Ovary (tissue), 9 donors: ENCODE data around the gene LIMA1. TPM values are rescaled to one million over a fixed set of nuclear protein-coding genes. Genes with fewer than 3 reads are reported as not detected.

ENCODE experiments used
- DNase-seq, 5 donors: peaks; one replicate each; pipeline ENCODE4 v3.0.0-alpha.2; 2019 to 2020
- H3K27ac ChIP-seq, 2 donors: fragments of 200-600 bp; one replicate each; pipeline versions ENCODE4 v1.5.1 to v1.8.0; 2019 to 2022
- H3K27me3 ChIP-seq: fragments of 200-600 bp; one replicate; pipeline ENCODE4 v1.8.0; 2022
- H3K36me3 ChIP-seq: fragments of 200-600 bp; sonication (generic); one replicate; pipeline ENCODE4 v1.5.1; 2019
- H3K4me1 ChIP-seq: one replicate; pipeline ENCODE4 v1.8.1; 2013; ENCODE audit warnings: mild to moderate bottlenecking, moderate library complexity; ENCODE audit not compliant: insufficient read depth
- H3K4me3 ChIP-seq: fragments of 200-600 bp; sonication (generic); one replicate; pipeline ENCODE4 v1.5.1; 2017
- H3K9me3 ChIP-seq, 2 donors: fragments of 200-600 bp in 1 of 2; sonication (generic) in 1 of 2; one replicate each; pipeline versions ENCODE4 v1.5.1 to v1.8.1; 2013 to 2019; ENCODE audit warnings: mild to moderate bottlenecking in 1 of 2, moderate library complexity in 1 of 2
- EP300 ChIP-seq: sonication (generic); formaldehyde crosslinking; IDR thresholded peaks from one replicate; pipeline ENCODE4 v1.6.1; 2017; ENCODE audit warnings: antibody characterized with exemption
- POLR2A ChIP-seq: fragments of 450-650 bp; IDR thresholded peaks from one replicate; pipeline ENCODE4 v1.6.1; 2017; ENCODE audit warnings: antibody characterized with exemption, mild to moderate bottlenecking, moderate library complexity
- WGBS, 3 donors: extraction: QIAGEN DNeasy Blood & Tissue Kit in 1 of 3; methylation state at CpG; one replicate each; pipeline versions ENCODE4 v1.1.5 to v1.1.7; 2013 to 2017; 5-methylcytosine and 5-hydroxymethylcytosine counted together
- intact Hi-C, 4 donors: fragments of 100-400 bp; cut with DNase I; formaldehyde crosslinking; loops; one replicate each; pipeline versions ENCODE4 v1.11.0 to v1.15.1; 2022 to 2023
- polyA plus RNA-seq, 2 donors: library from polyadenylated mRNA; stranded (reverse); fragments of 200-250 nt in 1 of 2; fragments of 350-450 nt in 1 of 2; fragmentation: Illumina TruSeq in 1 of 2; extraction: RNeasy Lipid Tissue Mini Kit (QIAGEN cat#74804) in 1 of 2; gene quantifications; one replicate each; pipeline ENCODE4 v1.2.3, GENCODE V29; 2013 to 2014
- total RNA-seq, 7 donors: library from RNA; depleted of rRNA in 2 of 7; stranded (reverse); fragments of >200 nt in 2 of 7; fragmentation: NEBNext Ultra II Directional in 3 of 7; extraction: Animal tissue kit (Norgen Biotek cat#: 25700) in 3 of 7; gene quantifications; one replicate each; pipeline versions ENCODE4 v1.1.0 to v1.2.4, GENCODE V29; 2016 to 2023
- TF ChIP-seq, protein P1 (sequence below), 3 donors: fragments of 450-650 bp in 2 of 3; fragments of 200-600 bp in 1 of 3; IDR thresholded peaks; one replicate each; pipeline versions ENCODE4 v1.5.1 to v1.8.0; 2016 to 2022; ENCODE audit warnings: antibody characterized with exemption in 3 of 3, mild to moderate bottlenecking in 1 of 3
- donor health status: DM: no; HTN: no; CAD: no; lungs with moderate emphysema.
- donor health status: DM: no; HTN: no; CAD: no.
- donor health status: Bipolar disorder and iron deficiency.
- donor health status: DM: yes; HTN: yes; CAD: no.
- donor health status: DM: no; HTN: no; CAD: no.
- donor health status: DM: yes; HTN: yes; CAD: no.

The LIMA1 gene
- total and polyA plus RNA-seq, 9 donors = 28.0 to 80.0 (median 45.2) TPM

DNA sequence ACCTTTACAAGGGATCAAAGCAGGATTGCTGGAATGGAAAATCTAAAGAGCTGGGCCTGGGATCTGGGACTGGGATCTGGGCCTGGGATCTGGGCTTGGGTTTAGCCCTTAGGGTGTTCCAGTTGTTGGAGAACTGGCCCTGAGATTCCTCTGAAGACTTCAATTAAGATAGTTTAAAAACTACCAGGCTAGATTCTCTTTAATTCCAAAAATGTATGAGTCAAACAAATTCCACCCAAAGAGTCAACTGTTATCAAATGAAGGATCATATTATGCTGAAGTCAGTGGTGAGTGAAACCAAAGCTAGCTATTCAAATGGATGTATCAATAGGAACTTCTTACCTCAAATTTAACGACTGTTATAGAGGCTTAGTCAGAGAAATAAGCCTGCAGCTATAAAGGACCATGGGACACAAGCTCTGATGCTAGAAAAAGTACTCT is 40.5 kb downstream of the LIMA1 start:
- intact Hi-C loops = no loop called here
- no peak for DNase-seq
- Histone ChIP-seq H3K9me3 (no peaks in the 10 kb centered on the region), H3K36me3 (no peaks in the 10 kb centered on the region), H3K27me3 (no peaks in the 10 kb centered on the region), H3K4me3 (no peak overlapping the region), H3K4me1 (peaks cover 14% of the 10 kb centered on the region), H3K27ac (peak overlapping the region; percentile 18 to 82)
- 65 to 89% (median 74%) methylated on average over 1 of the region's 1 CpG for WGBS, 3 donors
- TF ChIP-seq EP300 = no peak

GRCh38 chr12:50241178-50241577 is 42.1 kb downstream of the LIMA1 start:
- H3K27me3 ChIP-seq = no peaks in the 10 kb centered on the region
- 53 to 70% (median 59%) methylated on average over 1 of the region's 1 CpG for WGBS, 3 donors
- no peak overlapping the region for H3K4me3 ChIP-seq
- H3K4me1 ChIP-seq = peaks cover 14% of the 10 kb centered on the region
- peak overlapping the region in 1 of 2 donors; percentile 82 for H3K27ac ChIP-seq
- no peaks in the 10 kb centered on the region for H3K36me3 ChIP-seq
- intact Hi-C loops = no loop called here
- no peaks in the 10 kb centered on the region for H3K9me3 ChIP-seq
- no peak for DNase-seq
- TF ChIP-seq, protein P1, sequence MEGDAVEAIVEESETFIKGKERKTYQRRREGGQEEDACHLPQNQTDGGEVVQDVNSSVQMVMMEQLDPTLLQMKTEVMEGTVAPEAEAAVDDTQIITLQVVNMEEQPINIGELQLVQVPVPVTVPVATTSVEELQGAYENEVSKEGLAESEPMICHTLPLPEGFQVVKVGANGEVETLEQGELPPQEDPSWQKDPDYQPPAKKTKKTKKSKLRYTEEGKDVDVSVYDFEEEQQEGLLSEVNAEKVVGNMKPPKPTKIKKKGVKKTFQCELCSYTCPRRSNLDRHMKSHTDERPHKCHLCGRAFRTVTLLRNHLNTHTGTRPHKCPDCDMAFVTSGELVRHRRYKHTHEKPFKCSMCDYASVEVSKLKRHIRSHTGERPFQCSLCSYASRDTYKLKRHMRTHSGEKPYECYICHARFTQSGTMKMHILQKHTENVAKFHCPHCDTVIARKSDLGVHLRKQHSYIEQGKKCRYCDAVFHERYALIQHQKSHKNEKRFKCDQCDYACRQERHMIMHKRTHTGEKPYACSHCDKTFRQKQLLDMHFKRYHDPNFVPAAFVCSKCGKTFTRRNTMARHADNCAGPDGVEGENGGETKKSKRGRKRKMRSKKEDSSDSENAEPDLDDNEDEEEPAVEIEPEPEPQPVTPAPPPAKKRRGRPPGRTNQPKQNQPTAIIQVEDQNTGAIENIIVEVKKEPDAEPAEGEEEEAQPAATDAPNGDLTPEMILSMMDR (IDR thresholded peaks at IDR 0.05) = no peak
- no peak for TF ChIP-seq POLR2A
- TF ChIP-seq EP300 = no peak

DNA sequence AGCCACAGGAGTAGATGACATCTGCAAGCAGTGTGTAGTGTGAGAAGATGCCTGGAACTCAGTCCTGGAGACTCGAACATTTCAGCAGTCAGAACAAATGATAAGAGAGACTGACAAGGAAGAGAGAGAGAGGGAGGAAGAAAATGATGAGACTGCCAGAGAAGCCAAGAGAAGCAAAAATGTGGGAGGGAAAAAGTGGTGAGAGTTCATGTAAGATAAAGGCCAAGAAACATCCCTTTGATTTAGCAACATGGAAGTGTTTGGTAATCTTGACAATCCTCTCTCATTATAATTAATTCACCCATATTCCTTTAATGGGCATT is 42.6 kb downstream of the LIMA1 start:
- TF ChIP-seq EP300 (no peak), POLR2A (no peak)
- TF ChIP-seq, protein P1 (IDR thresholded peaks at IDR 0.05) = no peak
- intact Hi-C loops = no loop called here
- H3K4me3 ChIP-seq = no peak overlapping the region
- 0 to 11% (median 8%) methylated on average over 1 of the region's 1 CpG for WGBS, 3 donors
- no peaks in the 10 kb centered on the region for H3K9me3 ChIP-seq
- peak overlapping the region in 1 of 2 donors; percentile 82 for H3K27ac ChIP-seq
- no peak for DNase-seq
- peaks cover 14% of the 10 kb centered on the region for H3K4me1 ChIP-seq
- H3K27me3 ChIP-seq = no peaks in the 10 kb centered on the region
- no peaks in the 10 kb centered on the region for H3K36me3 ChIP-seq

- no peaks in the 10 kb centered on the region for H3K27me3 ChIP-seq
- H3K4me1 ChIP-seq = peaks cover 14% of the 10 kb centered on the region
- H3K4me3 ChIP-seq = no peak overlapping the region
- intact Hi-C loops = no loop called here
- peak overlapping the region in 1 of 2 donors; percentile 82 for H3K27ac ChIP-seq
- H3K36me3 ChIP-seq = no peaks in the 10 kb centered on the region
- H3K9me3 ChIP-seq = no peaks in the 10 kb centered on the region
- TF ChIP-seq, protein P1 (IDR thresholded peaks at IDR 0.05) = no peak
- TF ChIP-seq EP300 (no peak), POLR2A (no peak)
- WGBS, 3 donors = 55 to 61% (median 60%) methylated on average over 7 of the region's 7 CpGs
- DNase-seq = no peak
Measured at GRCh38 chr12:50240096-50240791, 43.1 kb downstream of the LIMA1 start.

GRCh38 chr12:50239355-50239891 is 43.9 kb downstream of the LIMA1 start:
- H3K4me1 ChIP-seq = peaks cover 14% of the 10 kb centered on the region
- intact Hi-C loops = no loop called here
- WGBS, 3 donors = 92 to 93% (median 92%) methylated on average over 10 of the region's 10 CpGs
- no peaks in the 10 kb centered on the region for H3K36me3 ChIP-seq
- no peaks in the 10 kb centered on the region for H3K9me3 ChIP-seq
- TF ChIP-seq EP300 (no peak), POLR2A (no peak)
- TF ChIP-seq, protein P1 (IDR thresholded peaks at IDR 0.05) = no peak
- no peak overlapping the region for H3K4me3 ChIP-seq
- peak overlapping the region in 1 of 2 donors; percentile 2 for H3K27ac ChIP-seq
- H3K27me3 ChIP-seq = no peaks in the 10 kb centered on the region
- DNase-seq = no peak
